Breast epithelium (tissue), 3 donors: ENCODE measurements around the gene NLRP13.

ENCODE experiments used
- POLR2A ChIP-seq: fragments of 450-650 bp; IDR thresholded peaks from one replicate; pipeline ENCODE4 v1.6.1; 2016; ENCODE audit warnings: antibody characterized with exemption, mild to moderate bottlenecking, moderate library complexity
- TF ChIP-seq, protein P1 (sequence below), 3 donors: fragments of 450-650 bp; IDR thresholded peaks; one replicate each; pipeline ENCODE4 v1.5.1; 2016 to 2017; ENCODE audit warnings: antibody characterized with exemption in 3 of 3, mild to moderate bottlenecking in 3 of 3, moderate library complexity in 3 of 3

DNA sequence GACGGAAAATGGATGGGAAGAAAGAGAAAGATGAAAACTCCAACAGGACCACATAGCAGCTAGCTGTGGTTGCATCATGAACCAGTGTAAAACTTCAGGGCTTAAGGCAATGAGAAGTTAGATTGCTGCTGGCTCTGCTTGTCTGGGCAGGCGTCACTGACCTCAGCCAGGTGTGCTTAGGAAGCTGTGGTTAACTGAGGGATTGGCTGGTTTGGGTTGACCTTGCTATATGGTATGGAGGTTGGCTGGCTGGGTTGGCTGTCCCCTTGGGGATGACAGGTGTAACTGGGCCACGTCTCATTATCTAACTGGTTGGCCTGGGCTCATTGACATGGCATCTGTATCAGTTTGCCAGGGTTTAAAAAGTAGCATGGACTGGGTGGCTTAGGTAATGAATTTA, 54.9 kb downstream of the NLRP13 start:
- no peak for TF ChIP-seq POLR2A
- TF ChIP-seq, protein P1, sequence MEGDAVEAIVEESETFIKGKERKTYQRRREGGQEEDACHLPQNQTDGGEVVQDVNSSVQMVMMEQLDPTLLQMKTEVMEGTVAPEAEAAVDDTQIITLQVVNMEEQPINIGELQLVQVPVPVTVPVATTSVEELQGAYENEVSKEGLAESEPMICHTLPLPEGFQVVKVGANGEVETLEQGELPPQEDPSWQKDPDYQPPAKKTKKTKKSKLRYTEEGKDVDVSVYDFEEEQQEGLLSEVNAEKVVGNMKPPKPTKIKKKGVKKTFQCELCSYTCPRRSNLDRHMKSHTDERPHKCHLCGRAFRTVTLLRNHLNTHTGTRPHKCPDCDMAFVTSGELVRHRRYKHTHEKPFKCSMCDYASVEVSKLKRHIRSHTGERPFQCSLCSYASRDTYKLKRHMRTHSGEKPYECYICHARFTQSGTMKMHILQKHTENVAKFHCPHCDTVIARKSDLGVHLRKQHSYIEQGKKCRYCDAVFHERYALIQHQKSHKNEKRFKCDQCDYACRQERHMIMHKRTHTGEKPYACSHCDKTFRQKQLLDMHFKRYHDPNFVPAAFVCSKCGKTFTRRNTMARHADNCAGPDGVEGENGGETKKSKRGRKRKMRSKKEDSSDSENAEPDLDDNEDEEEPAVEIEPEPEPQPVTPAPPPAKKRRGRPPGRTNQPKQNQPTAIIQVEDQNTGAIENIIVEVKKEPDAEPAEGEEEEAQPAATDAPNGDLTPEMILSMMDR (IDR thresholded peaks at IDR 0.05), result no peak
